ENCODE measurements around the gene OSBPL5.

DNA sequence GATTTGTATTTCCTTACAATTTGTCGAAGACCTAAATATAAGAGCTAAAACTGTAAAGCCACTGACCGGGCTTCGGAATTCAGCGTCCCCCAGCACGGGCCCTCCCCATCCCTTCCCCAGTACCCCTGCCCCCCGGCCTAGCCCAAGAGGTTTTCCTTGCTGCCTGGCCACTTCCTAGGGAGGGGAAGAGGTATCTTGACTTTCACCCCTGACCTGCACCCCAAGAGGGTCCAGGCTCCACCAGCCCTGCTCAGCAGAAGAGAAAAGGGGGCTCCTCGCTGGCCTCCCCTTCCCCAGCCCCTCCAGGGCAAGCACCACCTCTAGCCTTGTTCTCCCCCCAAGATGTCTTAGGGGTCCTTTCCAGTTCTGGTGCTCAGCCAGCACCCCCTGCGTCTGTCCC lies 81.8 kb downstream of the OSBPL5 start:
- TF ChIP-seq, protein P1, sequence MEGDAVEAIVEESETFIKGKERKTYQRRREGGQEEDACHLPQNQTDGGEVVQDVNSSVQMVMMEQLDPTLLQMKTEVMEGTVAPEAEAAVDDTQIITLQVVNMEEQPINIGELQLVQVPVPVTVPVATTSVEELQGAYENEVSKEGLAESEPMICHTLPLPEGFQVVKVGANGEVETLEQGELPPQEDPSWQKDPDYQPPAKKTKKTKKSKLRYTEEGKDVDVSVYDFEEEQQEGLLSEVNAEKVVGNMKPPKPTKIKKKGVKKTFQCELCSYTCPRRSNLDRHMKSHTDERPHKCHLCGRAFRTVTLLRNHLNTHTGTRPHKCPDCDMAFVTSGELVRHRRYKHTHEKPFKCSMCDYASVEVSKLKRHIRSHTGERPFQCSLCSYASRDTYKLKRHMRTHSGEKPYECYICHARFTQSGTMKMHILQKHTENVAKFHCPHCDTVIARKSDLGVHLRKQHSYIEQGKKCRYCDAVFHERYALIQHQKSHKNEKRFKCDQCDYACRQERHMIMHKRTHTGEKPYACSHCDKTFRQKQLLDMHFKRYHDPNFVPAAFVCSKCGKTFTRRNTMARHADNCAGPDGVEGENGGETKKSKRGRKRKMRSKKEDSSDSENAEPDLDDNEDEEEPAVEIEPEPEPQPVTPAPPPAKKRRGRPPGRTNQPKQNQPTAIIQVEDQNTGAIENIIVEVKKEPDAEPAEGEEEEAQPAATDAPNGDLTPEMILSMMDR (IDR thresholded peaks at IDR 0.05), result no peak
- TF ChIP-seq POLR2A (IDR thresholded peaks at IDR 0.05) (no peak), EP300 (IDR thresholded peaks at IDR 0.05; ENCODE audit: low read depth) (no peak), POLR2AphosphoS5 (IDR thresholded peaks at IDR 0.05) (no peak)
